Fibroblast of pulmonary artery (primary cell): ENCODE measurements around the gene OR56A4.
"Not testable (repeated sequence)": the region's sequence is repeated elsewhere in the genome, so short reads cannot be mapped to it uniquely, and the experiment has no call there.

Experiments
- DNase-seq: peaks from one replicate; pipeline ENCODE4 v3.0.0-alpha.2; 2010; ENCODE audit warnings: low read depth
- H3K4me3 ChIP-seq: replicated peaks from 2 replicates; pipeline ENCODE4 v1.5.1; 2011; ENCODE audit warnings: low read depth, mild to moderate bottlenecking, control low read depth, low read length, moderate library complexity
- CTCF ChIP-seq: IDR thresholded peaks from 2 replicates; pipeline ENCODE4 v1.5.1; 2011; ENCODE audit warnings: mild to moderate bottlenecking, control low read depth, low read length, inconsistent platforms; ENCODE audit errors: missing control alignments

The OR56A4 gene

GRCh38 chr11:5967708-5968107 is 39.0 kb downstream of the OR56A4 start:
- no peak overlapping the region for H3K4me3 ChIP-seq
- no peak for TF ChIP-seq CTCF
- no peak for DNase-seq

- H3K4me3 ChIP-seq: no peak overlapping the region
- no peak for DNase-seq
- no peak for TF ChIP-seq CTCF
Observed at GRCh38 chr11:5966958-5967357, 39.8 kb downstream of the OR56A4 start.

- not testable (repeated sequence) for H3K4me3 ChIP-seq, DNase-seq
Observed at GRCh38 chr11:5960704-5961320, 45.9 kb downstream of the OR56A4 start.

GRCh38 chr11:5955586-5955985 is 51.2 kb downstream of the OR56A4 start:
- TF ChIP-seq CTCF: no peak
- DNase-seq: no peak
- no peak overlapping the region for H3K4me3 ChIP-seq
